ENCODE measurements around the gene ORC5.

ORC5 gene

GRCh38 chr7:104207348-104207730, 474 bp downstream of the ORC5 start:
- DNase-seq (ENCODE audit: low read depth) = peak; percentile 40
- H3K4me3 ChIP-seq (ENCODE audit: low read depth, low read length) = peak overlapping the region; percentile 86
- TF ChIP-seq MYC (IDR thresholded peaks at IDR 0.05; ENCODE audit: low read depth, low read length) = no peak
- TF ChIP-seq, protein P1, sequence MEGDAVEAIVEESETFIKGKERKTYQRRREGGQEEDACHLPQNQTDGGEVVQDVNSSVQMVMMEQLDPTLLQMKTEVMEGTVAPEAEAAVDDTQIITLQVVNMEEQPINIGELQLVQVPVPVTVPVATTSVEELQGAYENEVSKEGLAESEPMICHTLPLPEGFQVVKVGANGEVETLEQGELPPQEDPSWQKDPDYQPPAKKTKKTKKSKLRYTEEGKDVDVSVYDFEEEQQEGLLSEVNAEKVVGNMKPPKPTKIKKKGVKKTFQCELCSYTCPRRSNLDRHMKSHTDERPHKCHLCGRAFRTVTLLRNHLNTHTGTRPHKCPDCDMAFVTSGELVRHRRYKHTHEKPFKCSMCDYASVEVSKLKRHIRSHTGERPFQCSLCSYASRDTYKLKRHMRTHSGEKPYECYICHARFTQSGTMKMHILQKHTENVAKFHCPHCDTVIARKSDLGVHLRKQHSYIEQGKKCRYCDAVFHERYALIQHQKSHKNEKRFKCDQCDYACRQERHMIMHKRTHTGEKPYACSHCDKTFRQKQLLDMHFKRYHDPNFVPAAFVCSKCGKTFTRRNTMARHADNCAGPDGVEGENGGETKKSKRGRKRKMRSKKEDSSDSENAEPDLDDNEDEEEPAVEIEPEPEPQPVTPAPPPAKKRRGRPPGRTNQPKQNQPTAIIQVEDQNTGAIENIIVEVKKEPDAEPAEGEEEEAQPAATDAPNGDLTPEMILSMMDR (IDR thresholded peaks at IDR 0.05; ENCODE audit: low read depth, low read length) = no peak
- TF ChIP-seq POLR2A (IDR thresholded peaks at IDR 0.05; ENCODE audit: extremely low read depth, insufficient read length) = no peak
- TF ChIP-seq MAX (IDR thresholded peaks at IDR 0.05; ENCODE audit: low read depth, low read length) = no peak

DNA sequence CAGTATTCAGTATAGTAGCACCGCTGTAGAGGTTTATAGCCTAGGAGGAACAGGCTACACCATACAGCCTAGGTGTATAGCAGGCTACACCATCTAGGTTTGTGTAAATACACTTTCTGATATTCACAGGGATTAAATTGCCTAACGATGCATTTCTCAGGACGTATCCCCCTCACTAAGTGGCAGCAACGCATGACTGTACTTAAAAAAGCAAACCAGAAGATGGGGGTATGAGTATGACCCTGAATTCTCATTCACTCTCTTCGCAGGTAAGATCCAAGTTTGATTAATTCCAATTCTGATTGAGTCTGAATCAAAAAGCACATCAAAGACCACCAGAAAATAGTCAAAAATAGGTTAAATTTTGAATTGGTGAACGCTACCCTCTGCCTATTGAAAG, 972 bp downstream of the ORC5 start:
- peak overlapping the region; percentile 86 for H3K4me3 ChIP-seq (ENCODE audit: low read depth, low read length)
- peak; percentile 37 for DNase-seq (ENCODE audit: low read depth)
- 0 out of 2 replicates have a peak, but pooled peaks have one; percentile 16 for TF ChIP-seq MYC (IDR thresholded peaks at IDR 0.05; ENCODE audit: low read depth, low read length)
- TF ChIP-seq MAX (IDR thresholded peaks at IDR 0.05; ENCODE audit: low read depth, low read length) = no peak
- TF ChIP-seq POLR2A (IDR thresholded peaks at IDR 0.05; ENCODE audit: extremely low read depth, insufficient read length) = no peak

- no peak for TF ChIP-seq MAX (IDR thresholded peaks at IDR 0.05; ENCODE audit: low read depth, low read length)
- TF ChIP-seq, protein P1 (IDR thresholded peaks at IDR 0.05; ENCODE audit: low read depth, low read length) = no peak
- TF ChIP-seq POLR2A (IDR thresholded peaks at IDR 0.05; ENCODE audit: extremely low read depth, insufficient read length) = no peak
- TF ChIP-seq MYC (IDR thresholded peaks at IDR 0.05; ENCODE audit: low read depth, low read length) = no peak
- no peak overlapping the region for H3K4me3 ChIP-seq (ENCODE audit: low read depth, low read length)
- DNase-seq (ENCODE audit: low read depth) = peak; percentile 17
These were observed 9.0 kb downstream of the ORC5 start for GRCh38 chr7:104198673-104199278.

- DNase-seq (ENCODE audit: low read depth) = no peak
- H3K4me3 ChIP-seq (ENCODE audit: low read depth, low read length) = no peak overlapping the region
- TF ChIP-seq POLR2A (IDR thresholded peaks at IDR 0.05; ENCODE audit: extremely low read depth, insufficient read length) (no peak), MYC (IDR thresholded peaks at IDR 0.05; ENCODE audit: low read depth, low read length) (no peak), MAX (IDR thresholded peaks at IDR 0.05; ENCODE audit: low read depth, low read length) (no peak)
- TF ChIP-seq, protein P1 (IDR thresholded peaks at IDR 0.05; ENCODE audit: low read depth, low read length) = no peak
These were observed 11.7 kb downstream of the ORC5 start for GRCh38 chr7:104196161-104196560.

GRCh38 chr7:104192434-104192833, 15.4 kb downstream of the ORC5 start:
- TF ChIP-seq MAX (IDR thresholded peaks at IDR 0.05; ENCODE audit: low read depth, low read length) (no peak), MYC (IDR thresholded peaks at IDR 0.05; ENCODE audit: low read depth, low read length) (no peak), POLR2A (IDR thresholded peaks at IDR 0.05; ENCODE audit: extremely low read depth, insufficient read length) (no peak)
- TF ChIP-seq, protein P1 (IDR thresholded peaks at IDR 0.05; ENCODE audit: low read depth, low read length) = no peak
- no peak for DNase-seq (ENCODE audit: low read depth)
- H3K4me3 ChIP-seq (ENCODE audit: low read depth, low read length) = no peak overlapping the region

GRCh38 chr7:104185346-104185745, 22.5 kb downstream of the ORC5 start:
- TF ChIP-seq MYC (IDR thresholded peaks at IDR 0.05; ENCODE audit: low read depth, low read length) (no peak), MAX (IDR thresholded peaks at IDR 0.05; ENCODE audit: low read depth, low read length) (no peak), POLR2A (IDR thresholded peaks at IDR 0.05; ENCODE audit: extremely low read depth, insufficient read length) (no peak)
- TF ChIP-seq, protein P1 (IDR thresholded peaks at IDR 0.05; ENCODE audit: low read depth, low read length) = no peak
- no peak overlapping the region for H3K4me3 ChIP-seq (ENCODE audit: low read depth, low read length)
- no peak for DNase-seq (ENCODE audit: low read depth)
